Aorta (tissue), 5 donors: ENCODE results near the gene CCDC116. TPM values are rescaled to one million over a fixed set of nuclear protein-coding genes. Genes with fewer than 3 reads are reported as not detected.

Source experiments
- ATAC-seq: fragments of 200-7000 bp; cut with Tn5 transposase; one replicate; pipeline ENCODE4 v1.9.1; 2022; ENCODE audit warnings: moderate library complexity; ENCODE audit not compliant: low FRiP score
- DNase-seq, 2 donors: peaks; one replicate each; pipeline ENCODE4 v3.0.0-alpha.2; 2020
- H3K27ac ChIP-seq, 2 donors: one replicate each; pipeline ENCODE4 v1.5.1; 2013; ENCODE audit warnings: low read length in 2 of 2, mild to moderate bottlenecking in 2 of 2, moderate library complexity in 2 of 2, control low read depth in 1 of 2, inconsistent platforms in 1 of 2, low read depth in 1 of 2
- H3K27me3 ChIP-seq, 2 donors: one replicate each; pipeline ENCODE4 v1.6.1; 2013; ENCODE audit warnings: control low read depth in 1 of 2, low read length in 1 of 2, mild to moderate bottlenecking in 1 of 2, moderate library complexity in 1 of 2; ENCODE audit not compliant: insufficient read depth in 2 of 2, control insufficient read depth in 1 of 2
- H3K36me3 ChIP-seq, 2 donors: one replicate each; pipeline ENCODE4 v1.6.1; 2013; ENCODE audit warnings: control low read depth in 1 of 2, low read length in 1 of 2, mild to moderate bottlenecking in 1 of 2; ENCODE audit not compliant: insufficient read depth in 2 of 2, control insufficient read depth in 1 of 2
- H3K4me1 ChIP-seq, 2 donors: one replicate each; pipeline ENCODE4 v1.6.1; 2013; ENCODE audit warnings: low read length in 2 of 2, control low read depth in 1 of 2, mild to moderate bottlenecking in 1 of 2, moderate library complexity in 1 of 2; ENCODE audit not compliant: insufficient read depth in 2 of 2, control insufficient read depth in 1 of 2
- H3K4me3 ChIP-seq, 2 donors: one replicate each; pipeline ENCODE4 v1.5.1; 2013; ENCODE audit warnings: low read length in 2 of 2, control low read depth in 1 of 2, mild to moderate bottlenecking in 1 of 2
- H3K9me3 ChIP-seq: one replicate; pipeline ENCODE4 v1.6.1; 2013; ENCODE audit warnings: mild to moderate bottlenecking, low read length; ENCODE audit not compliant: control insufficient read depth
- WGBS, 2 donors: extraction: QIAGEN DNeasy Blood & Tissue Kit; methylation state at CpG; one replicate each; pipeline ENCODE4 v1.1.7; 2013; 5-methylcytosine and 5-hydroxymethylcytosine counted together
- intact Hi-C, 2 donors: fragments of 100-400 bp; cut with DNase I; formaldehyde crosslinking; loops; one replicate each; pipeline versions ENCODE4 v1.14.2 to v1.15.0; 2022
- long read RNA-seq, 2 donors: library from polyadenylated mRNA; unstranded; transcript quantifications; one replicate each; pipeline ENCODE4 v2.0.0, GENCODE V29; 2020 to 2021
- polyA plus RNA-seq, 2 donors: library from polyadenylated mRNA; stranded (reverse); fragments of 200-250 nt; gene quantifications; one replicate each; pipeline ENCODE4 v1.2.3, GENCODE V29; 2013
- total RNA-seq, 2 donors: library from RNA; stranded (reverse); fragmentation: NEBNext Ultra II Directional; extraction: Animal tissue kit (Norgen Biotek cat#: 25700); gene quantifications; one replicate each; pipeline ENCODE4 v1.2.1, GENCODE V29; 2021
- donor health status: healthy with polysubstance abuse.
- donor health status: Bipolar disorder and iron deficiency.
- donor health status: DM: no; HTN: no; CAD: no.
- donor health status: DM: no; HTN: no; CAD: no.
- donor health status: DM: yes; HTN: yes; CAD: no.

Gene CCDC116
- total RNA-seq: 1 to 10 TPM; 1.0 to 1.8 TPM
- 1 to 10 TPM in 1 of 2 donors, not detected in 1; 2.5 TPM for polyA plus RNA-seq
- long read RNA-seq, donor 1, partial matches to known transcripts: 0 of 1 reads
- long read RNA-seq, donor 1, other reads (novel, unspliced or antisense): 1 of 1 reads
- long read RNA-seq, donor 2: 0 reads

GRCh38 chr22:21632237-21632895 is at the start of gene CCDC116:
CCDC116 (plus strand) TSS chr22:21632760; CDS start chr22:21633182, 422 bp downstream.
- peak in 1 of 2 donors; percentile 60 for DNase-seq
- Histone ChIP-seq H3K4me3 (no peak within 1 kb of the TSS), H3K36me3 (no peaks in the 10 kb centered on the region), H3K27ac (no peak within 1 kb of the TSS), H3K4me1 (no peaks in the 10 kb centered on the region), H3K9me3 (no peaks in the 10 kb centered on the region), H3K27me3 (no peaks in the 10 kb centered on the region)
- 90% methylated on average over 26 to 27 of the region's 27 CpGs for WGBS, 2 donors
- no peak for ATAC-seq
- intact Hi-C loops: no loop called here

GRCh38 chr22:21582801-21583740 is 49.5 kb upstream of the CCDC116 start:
- no peaks in the 10 kb centered on the region for H3K36me3 ChIP-seq
- intact Hi-C loops: no loop called here
- H3K4me3 ChIP-seq: no peak overlapping the region
- 67 to 71% methylated on average over 10 of the region's 10 CpGs for WGBS, 2 donors
- ATAC-seq: no peak
- no peak for DNase-seq
- H3K9me3 ChIP-seq: no peaks in the 10 kb centered on the region
- peaks cover 0 to 2% of the 10 kb centered on the region in 2 donors for H3K4me1 ChIP-seq
- H3K27ac ChIP-seq: no peak overlapping the region
- no peaks in the 10 kb centered on the region for H3K27me3 ChIP-seq

- Histone ChIP-seq H3K9me3 (no peaks in the 10 kb centered on the region), H3K4me3 (no peak overlapping the region), H3K4me1 (peaks cover 0 to 2% of the 10 kb centered on the region in 2 donors), H3K27me3 (no peaks in the 10 kb centered on the region), H3K36me3 (no peaks in the 10 kb centered on the region), H3K27ac (no peak overlapping the region)
- intact Hi-C loops: no loop called here
- 73 to 74% methylated on average over 2 of the region's 2 CpGs for WGBS, 2 donors
- no peak for DNase-seq
- no peak for ATAC-seq
Observed at GRCh38 chr22:21585389-21585788, 47.2 kb upstream of the CCDC116 start.

GRCh38 chr22:21587803-21588611 is 44.6 kb upstream of the CCDC116 start:
- Histone ChIP-seq H3K4me3 (no peak overlapping the region), H3K36me3 (peaks cover 0 to under 1% of the 10 kb centered on the region in 2 donors), H3K4me1 (peaks cover 2 to 6% of the 10 kb centered on the region in 2 donors), H3K9me3 (no peaks in the 10 kb centered on the region), H3K27me3 (no peaks in the 10 kb centered on the region), H3K27ac (no peak overlapping the region)
- DNase-seq (no peak), ATAC-seq (no peak)
- intact Hi-C loops: no loop called here
- 70 to 72% methylated on average over 4 of the region's 4 CpGs for WGBS, 2 donors

GRCh38 chr22:21589396-21589795 is 43.2 kb upstream of the CCDC116 start:
- peaks cover under 1 to 7% of the 10 kb centered on the region in 2 donors for H3K36me3 ChIP-seq
- DNase-seq (no peak), ATAC-seq (no peak)
- H3K27ac ChIP-seq: no peak overlapping the region
- H3K9me3 ChIP-seq: no peaks in the 10 kb centered on the region
- no peak overlapping the region for H3K4me3 ChIP-seq
- 83% methylated on average over 8 of the region's 8 CpGs for WGBS, 2 donors
- intact Hi-C loops: no loop called here
- peaks cover 2 to 6% of the 10 kb centered on the region in 2 donors for H3K4me1 ChIP-seq
- H3K27me3 ChIP-seq: no peaks in the 10 kb centered on the region

GRCh38 chr22:21590809-21591641 is 41.5 kb upstream of the CCDC116 start:
- Histone ChIP-seq H3K36me3 (peaks cover 5 to 9% of the 10 kb centered on the region in 2 donors), H3K9me3 (no peaks in the 10 kb centered on the region), H3K27me3 (no peaks in the 10 kb centered on the region), H3K4me3 (no peak overlapping the region), H3K27ac (peak overlapping the region in 1 of 2 donors; percentile 53), H3K4me1 (peaks cover 0 to 6% of the 10 kb centered on the region in 2 donors)
- 53 to 61% methylated on average over 9 of the region's 9 CpGs for WGBS, 2 donors
- DNase-seq: no peak
- intact Hi-C loops: no loop called here
- no peak for ATAC-seq

GRCh38 chr22:21591695-21592094 is 40.9 kb upstream of the CCDC116 start:
- Histone ChIP-seq H3K9me3 (no peaks in the 10 kb centered on the region), H3K27me3 (no peaks in the 10 kb centered on the region), H3K4me1 (peaks cover 0 to 6% of the 10 kb centered on the region in 2 donors), H3K36me3 (peaks cover 5 to 9% of the 10 kb centered on the region in 2 donors), H3K4me3 (no peak overlapping the region), H3K27ac (peak overlapping the region in 1 of 2 donors; percentile 53)
- peak; percentile 66 to 84 for DNase-seq
- WGBS, 2 donors: 1 to 8% methylated on average over 9 of the region's 9 CpGs
- peak; percentile 62 for ATAC-seq
- intact Hi-C loops: no loop called here
